NCI-H2171 (cell line): Measurements from ENCODE around the gene TBX22.
"Not testable (repeated sequence)": the region's sequence is repeated elsewhere in the genome, so short reads cannot be mapped to it uniquely, and the experiment has no call there.

Experiments used
- DNase-seq: peaks from one replicate; lab custom pipeline; 2025; lab: John Stamatoyannopoulos, UW

Gene TBX22, protein sequence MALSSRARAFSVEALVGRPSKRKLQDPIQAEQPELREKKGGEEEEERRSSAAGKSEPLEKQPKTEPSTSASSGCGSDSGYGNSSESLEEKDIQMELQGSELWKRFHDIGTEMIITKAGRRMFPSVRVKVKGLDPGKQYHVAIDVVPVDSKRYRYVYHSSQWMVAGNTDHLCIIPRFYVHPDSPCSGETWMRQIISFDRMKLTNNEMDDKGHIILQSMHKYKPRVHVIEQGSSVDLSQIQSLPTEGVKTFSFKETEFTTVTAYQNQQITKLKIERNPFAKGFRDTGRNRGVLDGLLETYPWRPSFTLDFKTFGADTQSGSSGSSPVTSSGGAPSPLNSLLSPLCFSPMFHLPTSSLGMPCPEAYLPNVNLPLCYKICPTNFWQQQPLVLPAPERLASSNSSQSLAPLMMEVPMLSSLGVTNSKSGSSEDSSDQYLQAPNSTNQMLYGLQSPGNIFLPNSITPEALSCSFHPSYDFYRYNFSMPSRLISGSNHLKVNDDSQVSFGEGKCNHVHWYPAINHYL

GRCh38 chrX:80014141-80014940 is at the start of gene TBX22:
Gene TBX22, plus strand, starts transcription at chrX:80014753. Its CDS starts 7,517 bp downstream, at chrX:80022270.
- no peak for DNase-seq

GRCh38 chrX:79975605-79976004 is 38.9 kb upstream of the TBX22 start:
- DNase-seq: no peak

DNA sequence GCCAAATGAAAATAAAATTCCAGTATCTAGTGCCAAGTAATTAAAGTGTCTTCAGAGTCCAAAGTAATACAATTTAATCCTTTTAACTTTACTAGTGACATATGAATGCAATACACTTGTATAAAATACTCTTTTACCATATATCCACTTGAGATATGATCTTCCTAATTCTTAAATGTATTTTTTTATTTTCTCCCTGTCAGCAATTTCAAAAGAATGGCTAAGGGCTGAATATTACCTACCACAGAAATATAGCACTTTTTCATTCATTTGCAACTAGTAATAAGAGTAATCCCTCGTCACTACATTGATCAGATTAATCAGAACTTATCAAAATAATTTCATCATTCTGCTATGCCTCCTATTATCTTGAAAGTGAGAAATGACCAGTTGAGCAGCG is 10.1 kb upstream of the TBX22 start:
- DNase-seq: no peak

GRCh38 chrX:80011522-80011921 is 3.0 kb upstream of the TBX22 start:
- DNase-seq: no peak

DNA sequence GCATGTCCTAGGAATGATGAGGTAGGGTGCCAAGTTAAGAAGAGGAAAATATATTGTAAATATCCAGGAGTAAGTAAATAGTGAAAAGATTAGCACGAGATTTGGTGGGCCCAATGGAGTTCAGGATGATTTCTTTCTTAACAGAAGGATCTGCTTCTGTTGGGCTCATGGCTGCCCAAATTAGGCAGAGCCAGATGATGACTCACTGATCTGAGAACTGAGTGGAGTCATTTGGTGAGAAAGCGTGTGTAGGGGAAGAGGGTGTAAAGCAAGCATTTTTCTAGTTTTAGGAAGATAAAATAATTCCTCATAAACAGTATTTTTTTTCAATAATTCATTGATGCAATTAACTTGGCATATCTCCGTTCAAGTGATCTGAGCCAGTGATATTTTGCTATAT is 1.6 kb downstream of the TBX22 start:
- DNase-seq: no peak

- DNase-seq: no peak
Measured at GRCh38 chrX:80021621-80022020, 7.1 kb downstream of the TBX22 start.

- no peak for DNase-seq
Measured at GRCh38 chrX:80022363-80023031, 7.9 kb downstream of the TBX22 start.

GRCh38 chrX:80026116-80026515 is 11.6 kb downstream of the TBX22 start:
- no peak for DNase-seq

DNA sequence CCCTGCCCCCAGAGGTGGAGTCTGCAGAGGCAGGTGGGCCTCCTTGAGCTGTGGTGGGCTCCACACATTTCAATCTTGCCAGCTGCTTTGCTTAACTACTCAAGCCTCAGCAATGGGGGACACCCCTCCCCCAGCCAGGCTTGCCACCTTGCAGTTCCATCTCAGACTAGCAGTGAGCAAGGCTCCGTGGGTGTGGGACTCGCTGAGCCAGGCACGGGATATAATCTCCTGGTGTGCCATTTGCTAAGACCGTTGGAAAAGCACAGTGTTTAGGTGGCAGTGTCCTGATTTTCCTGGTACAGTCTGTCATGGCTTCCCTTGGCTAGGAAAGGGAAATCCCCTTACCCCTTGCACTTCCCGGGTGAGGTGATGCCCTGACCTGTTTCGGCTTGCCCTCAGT is 51.6 kb downstream of the TBX22 start:
- DNase-seq: not testable (repeated sequence)

- DNase-seq: not testable (repeated sequence)
Measured at GRCh38 chrX:80075625-80076024, 61.1 kb downstream of the TBX22 start.
